Adrenal gland (tissue), 5 donors: ENCODE data around the gene BICD1.

Experiments used
- POLR2A ChIP-seq, 2 donors: fragments of 450-650 bp; IDR thresholded peaks; one replicate each; pipeline ENCODE4 v1.6.1; 2017; ENCODE audit warnings: antibody characterized with exemption in 2 of 2, mild to moderate bottlenecking in 2 of 2, moderate library complexity in 1 of 2
- TF ChIP-seq, protein P1 (sequence below), 6 experiments: fragments of 450-650 bp in 4 of 6; fragments of 200-600 bp in 2 of 6; sonication (generic) in 1 of 6; IDR thresholded peaks; 1 replicate in 5 of 6; 2 replicates in 1 of 6; pipeline versions ENCODE4 v1.5.1 to v1.8.0; 2016 to 2021; ENCODE audit warnings: antibody characterized with exemption in 6 of 6, mild to moderate bottlenecking in 2 of 6, moderate library complexity in 1 of 6
- donor health status: DM: no; HTN: no; CAD: no.

DNA sequence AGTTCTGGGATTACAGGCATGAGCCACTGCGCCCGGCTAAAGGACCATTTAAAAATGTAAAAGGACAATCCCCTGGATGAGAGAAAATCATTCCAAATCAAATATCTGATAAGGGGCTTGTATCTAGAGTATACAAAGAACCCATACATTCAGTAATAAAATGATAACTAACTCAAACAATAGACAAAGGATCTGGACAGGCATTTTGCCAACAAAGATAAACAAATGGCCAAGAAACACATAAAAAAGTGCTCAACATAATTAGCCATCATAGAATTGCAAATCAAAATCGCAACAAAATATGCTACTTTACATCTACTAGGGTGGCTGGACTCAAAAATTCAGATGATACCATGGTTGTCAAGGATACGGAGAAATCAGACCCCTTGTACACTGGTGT, 8.5 kb upstream of the BICD1 start:
- TF ChIP-seq, protein P1, sequence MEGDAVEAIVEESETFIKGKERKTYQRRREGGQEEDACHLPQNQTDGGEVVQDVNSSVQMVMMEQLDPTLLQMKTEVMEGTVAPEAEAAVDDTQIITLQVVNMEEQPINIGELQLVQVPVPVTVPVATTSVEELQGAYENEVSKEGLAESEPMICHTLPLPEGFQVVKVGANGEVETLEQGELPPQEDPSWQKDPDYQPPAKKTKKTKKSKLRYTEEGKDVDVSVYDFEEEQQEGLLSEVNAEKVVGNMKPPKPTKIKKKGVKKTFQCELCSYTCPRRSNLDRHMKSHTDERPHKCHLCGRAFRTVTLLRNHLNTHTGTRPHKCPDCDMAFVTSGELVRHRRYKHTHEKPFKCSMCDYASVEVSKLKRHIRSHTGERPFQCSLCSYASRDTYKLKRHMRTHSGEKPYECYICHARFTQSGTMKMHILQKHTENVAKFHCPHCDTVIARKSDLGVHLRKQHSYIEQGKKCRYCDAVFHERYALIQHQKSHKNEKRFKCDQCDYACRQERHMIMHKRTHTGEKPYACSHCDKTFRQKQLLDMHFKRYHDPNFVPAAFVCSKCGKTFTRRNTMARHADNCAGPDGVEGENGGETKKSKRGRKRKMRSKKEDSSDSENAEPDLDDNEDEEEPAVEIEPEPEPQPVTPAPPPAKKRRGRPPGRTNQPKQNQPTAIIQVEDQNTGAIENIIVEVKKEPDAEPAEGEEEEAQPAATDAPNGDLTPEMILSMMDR (IDR thresholded peaks at IDR 0.05), result no peak
- no peak for TF ChIP-seq POLR2A (IDR thresholded peaks at IDR 0.05)
